Astrocyte (in vitro differentiated cells and primary cell): ENCODE measurements around the gene CTAGE8. TPM values are rescaled to one million over a fixed set of nuclear protein-coding genes. Genes with fewer than 3 reads are reported as not detected.
"Not testable (repeated sequence)": the region's sequence is repeated elsewhere in the genome, so short reads cannot be mapped to it uniquely, and the experiment has no call there.

Source experiments
- DNase-seq: peaks from one replicate; pipeline ENCODE4 v3.0.0-alpha.2; 2010; ENCODE audit warnings: low read depth
- FAIRE-seq: peaks from 2 replicates; lab custom pipeline; 2011; peaks lifted over from hg19 to GRCh38; lab: Jason Lieb, UNC
- H2AFZ ChIP-seq: 2 replicates; pipeline ENCODE4 v1.6.0; 2012; ENCODE audit warnings: low read depth, low read length, inconsistent platforms
- H3K27ac ChIP-seq: 2 replicates; pipeline ENCODE4 v1.5.1; 2011; ENCODE audit warnings: low read depth, low read length, inconsistent platforms
- H3K27me3 ChIP-seq: 2 replicates; pipeline ENCODE4 v1.6.0; 2011; ENCODE audit warnings: low read length, inconsistent platforms; ENCODE audit not compliant: insufficient read depth
- H3K36me3 ChIP-seq: 2 replicates; pipeline ENCODE4 v1.5.1; 2011; ENCODE audit warnings: low read length, inconsistent platforms; ENCODE audit not compliant: insufficient read depth
- H3K4me1 ChIP-seq: 2 replicates; pipeline ENCODE4 v1.5.1; 2011; ENCODE audit warnings: low read length, inconsistent platforms; ENCODE audit not compliant: insufficient read depth
- H3K4me2 ChIP-seq: 2 replicates; pipeline ENCODE4 v1.6.0; 2012; ENCODE audit warnings: low read length, inconsistent platforms
- H3K4me3 ChIP-seq: 2 replicates; pipeline ENCODE4 v1.5.1; 2011; ENCODE audit warnings: low read depth, mild to moderate bottlenecking, low read length, inconsistent platforms; ENCODE audit not compliant: insufficient read depth
- H3K79me2 ChIP-seq: 2 replicates; pipeline ENCODE4 v1.6.0; 2012; ENCODE audit warnings: mild to moderate bottlenecking, low read length, inconsistent platforms; ENCODE audit not compliant: insufficient read depth
- H3K9ac ChIP-seq: 2 replicates; pipeline ENCODE4 v1.6.0; 2012; ENCODE audit warnings: mild to moderate bottlenecking, low read length, inconsistent platforms
- H3K9me3 ChIP-seq: 2 replicates; pipeline ENCODE4 v1.5.1; 2012; ENCODE audit warnings: low read depth, mild to moderate bottlenecking, low read length, inconsistent platforms; ENCODE audit not compliant: insufficient read depth
- H4K20me1 ChIP-seq: 2 replicates; pipeline ENCODE4 v1.6.0; 2012; ENCODE audit warnings: low read length, inconsistent platforms; ENCODE audit not compliant: insufficient read depth
- H3K27ac Mint-ChIP-seq: one replicate; pipeline ENCODE4 v1.8.0; 2021; ENCODE audit warnings: mild to moderate bottlenecking, mixed read lengths; ENCODE audit not compliant: unreplicated experiment
- H3K27me3 Mint-ChIP-seq: one replicate; pipeline ENCODE4 v1.8.0; 2021; ENCODE audit warnings: low read depth, mixed read lengths; ENCODE audit not compliant: unreplicated experiment
- H3K36me3 Mint-ChIP-seq: one replicate; pipeline ENCODE4 v1.8.0; 2021; ENCODE audit warnings: low read depth, mixed read lengths; ENCODE audit not compliant: unreplicated experiment
- H3K4me1 Mint-ChIP-seq: one replicate; pipeline ENCODE4 v1.8.0; 2021; ENCODE audit warnings: low read depth, mixed read lengths; ENCODE audit not compliant: unreplicated experiment
- H3K4me3 Mint-ChIP-seq: one replicate; pipeline ENCODE4 v1.8.0; 2021; ENCODE audit warnings: mild to moderate bottlenecking, moderate library complexity, mixed read lengths; ENCODE audit not compliant: unreplicated experiment
- H3K9me3 Mint-ChIP-seq: one replicate; pipeline ENCODE4 v1.8.0; 2021; ENCODE audit warnings: mild to moderate bottlenecking, mixed read lengths; ENCODE audit not compliant: unreplicated experiment
- total RNA-seq: library from RNA; stranded (reverse); gene quantifications from 2 replicates; pipeline ENCODE4 v1.2.1, GENCODE V29; 2021

The CTAGE8 gene
- total RNA-seq, 1 donor from 2014 or later = 0.98 TPM

- H3K79me2 ChIP-seq, H2AFZ ChIP-seq, H3K27me3 ChIP-seq, H3K4me3 ChIP-seq, H3K27me3 Mint-ChIP-seq, H3K9me3 ChIP-seq, H3K36me3 ChIP-seq, FAIRE-seq, H3K4me2 ChIP-seq, H4K20me1 ChIP-seq, H3K9ac ChIP-seq, H3K4me1 Mint-ChIP-seq, H3K27ac Mint-ChIP-seq, DNase-seq, H3K9me3 Mint-ChIP-seq, H3K4me1 ChIP-seq, H3K4me3 Mint-ChIP-seq, H3K27ac ChIP-seq, H3K36me3 Mint-ChIP-seq: not testable (repeated sequence)
Observed at GRCh38 chr7:144291607-144292006, 22.5 kb upstream of the CTAGE8 start.

DNA sequence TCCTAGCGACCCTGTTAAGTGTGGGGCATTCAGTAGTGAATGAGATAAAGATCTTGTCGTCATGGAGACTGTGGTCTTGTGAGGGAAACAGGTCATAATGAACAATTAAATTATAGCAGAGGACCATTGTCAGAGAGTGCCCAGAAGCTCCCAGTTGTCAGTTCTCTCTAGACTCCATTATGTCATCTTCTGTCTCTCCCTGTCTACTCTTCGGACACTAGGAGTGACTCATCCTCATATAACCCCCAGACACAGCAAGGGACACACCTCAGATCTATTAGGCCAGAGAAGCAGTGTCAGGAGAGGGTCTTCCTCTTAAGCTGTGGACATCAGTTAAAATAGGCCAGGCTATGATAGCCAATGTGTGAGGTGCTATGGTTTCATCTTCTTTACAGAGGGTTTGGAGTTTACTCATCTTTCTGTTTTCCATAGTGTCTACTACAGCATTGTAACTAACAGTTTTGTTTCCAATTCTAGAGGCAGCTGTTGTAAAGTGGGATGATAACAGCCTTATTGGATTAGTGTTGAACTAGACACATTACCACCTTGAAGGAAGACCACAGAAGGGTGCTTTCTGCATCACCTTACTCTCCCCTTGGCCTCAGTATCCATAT is 18.2 kb upstream of the CTAGE8 start:
- H2AFZ ChIP-seq, H3K9me3 ChIP-seq, H3K4me2 ChIP-seq, H3K4me3 Mint-ChIP-seq, H3K4me3 ChIP-seq, H3K27ac ChIP-seq, H3K9me3 Mint-ChIP-seq, H3K4me1 ChIP-seq, H3K27me3 Mint-ChIP-seq, H3K9ac ChIP-seq, H3K36me3 Mint-ChIP-seq, FAIRE-seq, H4K20me1 ChIP-seq, H3K4me1 Mint-ChIP-seq, H3K79me2 ChIP-seq, DNase-seq, H3K27ac Mint-ChIP-seq, H3K36me3 ChIP-seq, H3K27me3 ChIP-seq: not testable (repeated sequence)

- not testable (repeated sequence) for H3K27me3 ChIP-seq, H3K9me3 Mint-ChIP-seq, H3K27me3 Mint-ChIP-seq, H3K27ac ChIP-seq, H3K9ac ChIP-seq, H3K79me2 ChIP-seq, H3K36me3 ChIP-seq, FAIRE-seq, H3K9me3 ChIP-seq, H3K4me1 ChIP-seq, H3K4me3 ChIP-seq, DNase-seq, H3K4me1 Mint-ChIP-seq, H3K4me3 Mint-ChIP-seq, H2AFZ ChIP-seq, H4K20me1 ChIP-seq, H3K27ac Mint-ChIP-seq, H3K4me2 ChIP-seq, H3K36me3 Mint-ChIP-seq
Observed at GRCh38 chr7:144283716-144284115, 14.6 kb upstream of the CTAGE8 start.

- FAIRE-seq, H3K9me3 Mint-ChIP-seq, H3K4me2 ChIP-seq, H3K4me3 ChIP-seq, H3K9me3 ChIP-seq, H4K20me1 ChIP-seq, H3K36me3 Mint-ChIP-seq, H3K27ac Mint-ChIP-seq, DNase-seq, H2AFZ ChIP-seq, H3K4me1 Mint-ChIP-seq, H3K27me3 Mint-ChIP-seq, H3K36me3 ChIP-seq, H3K4me1 ChIP-seq, H3K9ac ChIP-seq, H3K27ac ChIP-seq, H3K79me2 ChIP-seq, H3K4me3 Mint-ChIP-seq, H3K27me3 ChIP-seq: not testable (repeated sequence)
Observed at GRCh38 chr7:144282490-144282889, 13.4 kb upstream of the CTAGE8 start.

- not testable (repeated sequence) for H4K20me1 ChIP-seq
Observed at GRCh38 chr7:144281981-144282380, 12.9 kb upstream of the CTAGE8 start.

GRCh38 chr7:144280010-144280409 is 10.9 kb upstream of the CTAGE8 start:
- not testable (repeated sequence) for H3K4me2 ChIP-seq, H4K20me1 ChIP-seq, H3K27me3 Mint-ChIP-seq, DNase-seq, H3K36me3 ChIP-seq, H3K4me1 ChIP-seq, H3K79me2 ChIP-seq, H3K9me3 ChIP-seq, H3K27me3 ChIP-seq, H3K27ac Mint-ChIP-seq, H3K4me1 Mint-ChIP-seq, H3K36me3 Mint-ChIP-seq, H3K9me3 Mint-ChIP-seq, FAIRE-seq, H3K27ac ChIP-seq, H2AFZ ChIP-seq, H3K4me3 Mint-ChIP-seq, H3K4me3 ChIP-seq, H3K9ac ChIP-seq

More at GRCh38 chr7:144281981-144282380, 12.9 kb upstream of the CTAGE8 start:
- not testable (repeated sequence) for H3K27me3 Mint-ChIP-seq, H3K79me2 ChIP-seq, DNase-seq, H3K9ac ChIP-seq, H3K4me1 ChIP-seq, FAIRE-seq, H3K36me3 Mint-ChIP-seq, H3K4me1 Mint-ChIP-seq, H2AFZ ChIP-seq, H3K27ac Mint-ChIP-seq, H3K9me3 ChIP-seq, H3K4me3 Mint-ChIP-seq, H3K36me3 ChIP-seq, H3K4me2 ChIP-seq, H3K27ac ChIP-seq, H3K27me3 ChIP-seq, H3K4me3 ChIP-seq, H3K9me3 Mint-ChIP-seq
